GM13976 (cell line): ENCODE data around the gene PXDN.

ENCODE experiments used
- DNase-seq: peaks from one replicate; pipeline ENCODE4 v3.0.0; 2012; ENCODE audit warnings: low spot score
- CTCF ChIP-seq: IDR thresholded peaks from 2 replicates; pipeline ENCODE4 v1.5.1; 2012; ENCODE audit warnings: borderline replicate concordance, mild to moderate bottlenecking; ENCODE audit not compliant: insufficient read depth; ENCODE audit errors: extremely low read depth, missing control alignments, control extremely low read depth
- in situ Hi-C: fragments of 300-500 bp; cut with MboI; formaldehyde crosslinking; loops from one replicate; pipeline ENCODE4 v1.12.0; 2022; ENCODE audit warnings: low sequenced_read_pairs, mixed read lengths, inconsistent platforms; ENCODE audit not compliant: unreplicated experiment

The PXDN gene

GRCh38 chr2:1607236-1607920 is 136.9 kb downstream of the PXDN start:
- TF ChIP-seq CTCF, result no peak
- in situ Hi-C loops, result no loop called here
- DNase-seq, result no peak

GRCh38 chr2:1606421-1607235 is 137.7 kb downstream of the PXDN start:
- TF ChIP-seq CTCF, result no peak
- in situ Hi-C loops, result no loop called here
- no peak for DNase-seq

GRCh38 chr2:1606046-1606400 is 138.3 kb downstream of the PXDN start:
- no peak for DNase-seq
- no peak for TF ChIP-seq CTCF
- in situ Hi-C loops, result no loop called here

- in situ Hi-C loops, result no loop called here
- no peak for TF ChIP-seq CTCF
- DNase-seq, result no peak
These were observed 138.9 kb downstream of the PXDN start for GRCh38 chr2:1605102-1606045.

GRCh38 chr2:1603521-1603920 is 140.8 kb downstream of the PXDN start:
- no peak for TF ChIP-seq CTCF
- in situ Hi-C loops, result no loop called here
- no peak for DNase-seq

GRCh38 chr2:1603059-1603458 is 141.3 kb downstream of the PXDN start:
- TF ChIP-seq CTCF, result no peak
- in situ Hi-C loops, result no loop called here
- DNase-seq, result no peak
